CD14-positive monocyte (primary cell): Measurements from ENCODE around the gene FAM20C. TPM values are rescaled to one million over a fixed set of nuclear protein-coding genes. Genes with fewer than 3 reads are reported as not detected.

ENCODE experiments used
- DNase-seq, 3 donors: peaks; one replicate each; pipeline ENCODE4 v3.0.0-alpha.2; 2011 to 2022
- H2AFZ ChIP-seq: 2 replicates; pipeline ENCODE4 v1.6.0; 2012; ENCODE audit warnings: mild to moderate bottlenecking, low read depth, low read length, inconsistent platforms; ENCODE audit not compliant: insufficient read depth, poor library complexity, severe bottlenecking
- H3K27ac ChIP-seq, 2 donors: 1 replicate in 1 of 2; 2 replicates in 1 of 2; pipeline ENCODE4 v1.5.1; 2012 to 2013; ENCODE audit warnings: low read length in 2 of 2, control low read depth in 1 of 2, inconsistent platforms in 1 of 2, low read depth in 1 of 2, mild to moderate bottlenecking in 1 of 2
- H3K27me3 ChIP-seq, 2 donors: one replicate each; pipeline versions ENCODE4 v1.6.0 to v1.6.1; 2011 to 2013; ENCODE audit warnings: low read length in 2 of 2; ENCODE audit not compliant: control insufficient read depth in 2 of 2, insufficient read depth in 2 of 2
- H3K36me3 ChIP-seq, 2 donors: replicated peaks in 1 of 2; 1 replicate in 1 of 2; 2 replicates in 1 of 2; pipeline versions ENCODE4 v1.5.1 to v1.6.1; 2012 to 2013; ENCODE audit warnings: low read length in 2 of 2, control low read depth in 1 of 2, inconsistent platforms in 1 of 2, mild to moderate bottlenecking in 1 of 2; ENCODE audit not compliant: insufficient read depth in 2 of 2, control insufficient read depth in 1 of 2
- H3K4me1 ChIP-seq, 2 donors: 1 replicate in 1 of 2; 2 replicates in 1 of 2; pipeline versions ENCODE4 v1.5.1 to v1.6.1; 2012 to 2013; ENCODE audit warnings: low read length in 2 of 2, control low read depth in 1 of 2, inconsistent platforms in 1 of 2, mild to moderate bottlenecking in 1 of 2, moderate library complexity in 1 of 2; ENCODE audit not compliant: insufficient read depth in 2 of 2, control insufficient read depth in 1 of 2
- H3K4me2 ChIP-seq: replicated peaks from 2 replicates; pipeline ENCODE3; 2012; ENCODE audit warnings: low read length, moderate library complexity, mild to moderate bottlenecking; ENCODE audit not compliant: poor library complexity, severe bottlenecking; ENCODE audit errors: extremely low read depth
- H3K4me3 ChIP-seq, 3 experiments: fragments of 200-600 bp in 1 of 3; sonication (generic) in 1 of 3; replicated peaks in 1 of 3; 1 replicate in 2 of 3; 2 replicates in 1 of 3; pipeline ENCODE4 v1.5.1; 2011 to 2013; ENCODE audit warnings: low read length in 3 of 3, mild to moderate bottlenecking in 3 of 3, control low read depth in 2 of 3, low read depth in 2 of 3, inconsistent platforms in 1 of 3, moderate library complexity in 1 of 3
- H3K79me2 ChIP-seq: 2 replicates; pipeline ENCODE4 v1.6.0; 2012; ENCODE audit warnings: mild to moderate bottlenecking, control low read depth, inconsistent platforms, low read length, moderate library complexity; ENCODE audit not compliant: insufficient read depth
- H3K9ac ChIP-seq: 2 replicates; pipeline ENCODE4 v1.6.0; 2017; ENCODE audit warnings: low read length, mild to moderate bottlenecking; ENCODE audit not compliant: insufficient read depth, poor library complexity, severe bottlenecking
- H3K9me3 ChIP-seq, 2 donors: replicated peaks in 1 of 2; 1 replicate in 1 of 2; 2 replicates in 1 of 2; pipeline versions ENCODE4 v1.5.1 to v1.6.1; 2012 to 2013; ENCODE audit warnings: low read length in 2 of 2, control low read depth in 1 of 2; ENCODE audit not compliant: control insufficient read depth in 1 of 2, insufficient read depth in 1 of 2
- H4K20me1 ChIP-seq: 2 replicates; pipeline ENCODE4 v1.6.0; 2012; ENCODE audit warnings: mild to moderate bottlenecking, low read length, control low read depth, moderate library complexity; ENCODE audit not compliant: insufficient read depth
- H3K27ac Mint-ChIP-seq, 7 donors: one replicate each; pipeline ENCODE4 v1.8.0; 2020; ENCODE audit warnings: mild to moderate bottlenecking in 7 of 7, mixed read lengths in 7 of 7, moderate library complexity in 6 of 7, inconsistent platforms in 2 of 7
- H3K27me3 Mint-ChIP-seq, 3 donors: one replicate each; pipeline ENCODE4 v1.8.0; 2021 to 2022; ENCODE audit warnings: low read depth in 3 of 3, mild to moderate bottlenecking in 3 of 3, mixed read lengths in 3 of 3, moderate library complexity in 3 of 3, inconsistent platforms in 1 of 3
- H3K36me3 Mint-ChIP-seq, 2 donors: one replicate each; pipeline ENCODE4 v1.8.0; 2020; ENCODE audit warnings: mixed read lengths in 2 of 2, inconsistent platforms in 1 of 2, mild to moderate bottlenecking in 1 of 2
- H3K4me1 Mint-ChIP-seq: one replicate; pipeline ENCODE4 v1.8.0; 2020; ENCODE audit warnings: mild to moderate bottlenecking, mixed read lengths
- H3K4me3 Mint-ChIP-seq, 2 donors: one replicate each; pipeline ENCODE4 v1.8.0; 2020; ENCODE audit warnings: mild to moderate bottlenecking in 2 of 2, mixed read lengths in 2 of 2, moderate library complexity in 1 of 2
- H3K9me3 Mint-ChIP-seq, 7 donors: one replicate each; pipeline ENCODE4 v1.8.0; 2020 to 2022; ENCODE audit warnings: mixed read lengths in 7 of 7, mild to moderate bottlenecking in 6 of 7, moderate library complexity in 6 of 7, inconsistent platforms in 2 of 7
- WGBS: methylation state at CpG from one replicate; pipeline ENCODE4 v1.1.5; 2013; ENCODE audit warnings: missing lambda C conversion rate; ENCODE audit not compliant: insufficient coverage; 5-methylcytosine and 5-hydroxymethylcytosine counted together
- intact Hi-C, 2 donors: fragments of 100-400 bp; cut with micrococcal nuclease; formaldehyde crosslinking; loops; one replicate each; pipeline versions ENCODE4 v1.15.0 to v1.15.1; 2023
- polyA plus RNA-seq, 3 donors: library from polyadenylated mRNA; depleted of rRNA in 1 of 3; unstranded in 2 of 3; stranded (reverse) in 1 of 3; fragments of 300-500 nt in 2 of 3; fragments of >200 nt in 1 of 3; fragmentation: Illumina TruSeq in 2 of 3; gene quantifications; 1 replicate in 2 of 3; 2 replicates in 1 of 3; pipeline ENCODE4 v1.2.3, GENCODE V29; 2012 to 2021
- TF ChIP-seq, protein P1 (sequence below): fragments of 200-600 bp; IDR thresholded peaks from one replicate; pipeline ENCODE4 v1.8.0; 2022; ENCODE audit warnings: antibody characterized with exemption, mild to moderate bottlenecking

The FAM20C gene
- polyA plus RNA-seq, 3 donors: 1.2 to 32.2 (median 1.5) TPM

DNA sequence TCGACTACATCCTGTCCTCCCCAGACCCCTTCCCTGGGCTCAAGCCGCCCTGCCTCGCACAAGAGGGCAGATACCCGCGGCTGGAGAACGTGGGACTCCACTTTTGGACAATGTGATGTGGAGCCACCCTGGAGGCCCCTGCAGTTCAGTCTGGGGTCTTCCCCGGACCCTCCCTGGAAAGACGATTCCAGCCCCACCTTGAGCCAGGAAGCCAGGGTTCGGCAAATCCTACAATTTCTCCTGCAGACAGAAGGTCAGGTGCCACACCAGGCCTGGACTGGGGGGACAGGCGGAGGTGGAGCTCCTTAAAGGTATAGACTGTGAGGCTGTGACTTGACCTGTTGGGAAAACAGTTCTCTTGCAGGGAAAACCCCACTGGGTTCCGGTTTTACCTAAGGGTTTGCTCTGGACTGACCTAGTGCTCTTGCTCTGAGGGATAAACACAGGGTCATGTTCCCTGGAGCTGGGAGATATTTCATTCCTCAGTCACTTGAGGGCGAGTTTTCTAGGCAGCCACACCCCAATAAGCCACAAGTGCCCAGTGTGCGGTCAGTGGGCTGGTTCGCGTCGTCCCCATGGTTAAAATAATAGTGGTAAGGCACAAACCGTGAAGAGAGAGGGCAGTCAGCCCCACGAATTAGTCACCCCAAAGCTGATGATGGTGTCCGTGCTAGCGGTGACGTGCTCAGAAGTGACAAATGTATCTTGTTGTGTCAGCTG is 99.2 kb downstream of the FAM20C start:
- Histone ChIP-seq H4K20me1 (no peaks in the 10 kb centered on the region), H3K9ac (no peak overlapping the region), H3K79me2 (no peaks in the 10 kb centered on the region), H3K36me3 (no peaks in the 10 kb centered on the region), H3K4me1 (no peaks in the 10 kb centered on the region), H3K27me3 (peaks cover 16 to 40% of the 10 kb centered on the region in 2 donors), H3K27ac (no peak overlapping the region), H3K4me2 (no peak overlapping the region), H3K4me3 (no peak overlapping the region), H2AFZ (no peak overlapping the region), H3K9me3 (no peaks in the 10 kb centered on the region)
- H3K9me3 Mint-ChIP-seq: peaks cover 0 to 7% (median 0%) of the 10 kb centered on the region in 7 donors
- intact Hi-C loops: no loop called here
- H3K36me3 Mint-ChIP-seq: no peaks in the 10 kb centered on the region
- TF ChIP-seq, protein P1, sequence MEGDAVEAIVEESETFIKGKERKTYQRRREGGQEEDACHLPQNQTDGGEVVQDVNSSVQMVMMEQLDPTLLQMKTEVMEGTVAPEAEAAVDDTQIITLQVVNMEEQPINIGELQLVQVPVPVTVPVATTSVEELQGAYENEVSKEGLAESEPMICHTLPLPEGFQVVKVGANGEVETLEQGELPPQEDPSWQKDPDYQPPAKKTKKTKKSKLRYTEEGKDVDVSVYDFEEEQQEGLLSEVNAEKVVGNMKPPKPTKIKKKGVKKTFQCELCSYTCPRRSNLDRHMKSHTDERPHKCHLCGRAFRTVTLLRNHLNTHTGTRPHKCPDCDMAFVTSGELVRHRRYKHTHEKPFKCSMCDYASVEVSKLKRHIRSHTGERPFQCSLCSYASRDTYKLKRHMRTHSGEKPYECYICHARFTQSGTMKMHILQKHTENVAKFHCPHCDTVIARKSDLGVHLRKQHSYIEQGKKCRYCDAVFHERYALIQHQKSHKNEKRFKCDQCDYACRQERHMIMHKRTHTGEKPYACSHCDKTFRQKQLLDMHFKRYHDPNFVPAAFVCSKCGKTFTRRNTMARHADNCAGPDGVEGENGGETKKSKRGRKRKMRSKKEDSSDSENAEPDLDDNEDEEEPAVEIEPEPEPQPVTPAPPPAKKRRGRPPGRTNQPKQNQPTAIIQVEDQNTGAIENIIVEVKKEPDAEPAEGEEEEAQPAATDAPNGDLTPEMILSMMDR: no peak
- peaks cover 36 to 75% (median 57%) of the 10 kb centered on the region in 3 donors for H3K27me3 Mint-ChIP-seq
- no peak overlapping the region for H3K27ac Mint-ChIP-seq
- DNase-seq: no peak
- peak overlapping the region in 1 of 2 donors; percentile 64 for H3K4me3 Mint-ChIP-seq
- WGBS: 76% methylated on average over 17 of the region's 21 CpGs
- H3K4me1 Mint-ChIP-seq: no peaks in the 10 kb centered on the region

DNA sequence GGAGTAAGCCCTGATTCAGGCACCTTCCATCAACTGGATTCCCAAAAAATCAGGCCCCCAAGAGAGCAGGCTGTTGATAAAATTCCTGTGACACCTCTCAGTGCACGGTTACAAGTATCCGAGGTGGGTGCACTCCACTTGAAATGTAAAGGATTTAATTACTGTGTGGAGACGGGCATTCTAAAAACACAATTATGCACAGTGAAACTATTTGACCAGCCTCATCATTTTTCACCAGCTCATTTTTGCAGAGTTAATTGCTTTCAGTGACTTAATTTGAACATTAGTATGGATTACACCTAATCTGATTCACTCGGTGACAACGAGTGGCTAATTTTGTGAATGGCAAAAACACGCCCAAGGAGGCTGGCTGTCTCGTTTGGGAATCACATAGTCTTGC is 99.9 kb downstream of the FAM20C start:
- Mint-ChIP-seq H3K36me3 (no peaks in the 10 kb centered on the region), H3K4me3 (no peak overlapping the region), H3K4me1 (no peaks in the 10 kb centered on the region), H3K27me3 (peaks cover 36 to 69% (median 53%) of the 10 kb centered on the region in 3 donors), H3K9me3 (peaks cover 0 to 7% (median 0%) of the 10 kb centered on the region in 7 donors), H3K27ac (no peak overlapping the region)
- TF ChIP-seq, protein P1: no peak
- no peaks in the 10 kb centered on the region for H3K79me2 ChIP-seq
- no peak overlapping the region for H3K27ac ChIP-seq
- no peak overlapping the region for H2AFZ ChIP-seq
- H3K9me3 ChIP-seq: no peaks in the 10 kb centered on the region
- intact Hi-C loops: no loop called here
- H4K20me1 ChIP-seq: no peaks in the 10 kb centered on the region
- no peaks in the 10 kb centered on the region for H3K4me1 ChIP-seq
- DNase-seq: no peak
- H3K4me3 ChIP-seq: no peak overlapping the region
- H3K36me3 ChIP-seq: no peaks in the 10 kb centered on the region
- peaks cover 16 to 40% of the 10 kb centered on the region in 2 donors for H3K27me3 ChIP-seq
- 80% methylated on average over 4 of the region's 7 CpGs for WGBS
- no peak overlapping the region for H3K9ac ChIP-seq
- H3K4me2 ChIP-seq: no peak overlapping the region
